Esophagus muscularis mucosa (tissue), 3 donors: ENCODE results near the gene AGAP3.

Experiments
- EP300 ChIP-seq: sonication (generic); formaldehyde crosslinking; IDR thresholded peaks from one replicate; pipeline ENCODE4 v1.6.1; 2017; ENCODE audit warnings: antibody characterized with exemption
- POLR2A ChIP-seq: fragments of 450-650 bp; IDR thresholded peaks from one replicate; pipeline ENCODE4 v1.6.1; 2017; ENCODE audit warnings: antibody characterized with exemption, moderate library complexity, mild to moderate bottlenecking, low read depth
- POLR2AphosphoS5 ChIP-seq, 2 donors: sonication (generic); formaldehyde crosslinking; IDR thresholded peaks; one replicate each; pipeline ENCODE4 v1.6.1; 2017; ENCODE audit warnings: antibody characterized with exemption in 2 of 2

DNA sequence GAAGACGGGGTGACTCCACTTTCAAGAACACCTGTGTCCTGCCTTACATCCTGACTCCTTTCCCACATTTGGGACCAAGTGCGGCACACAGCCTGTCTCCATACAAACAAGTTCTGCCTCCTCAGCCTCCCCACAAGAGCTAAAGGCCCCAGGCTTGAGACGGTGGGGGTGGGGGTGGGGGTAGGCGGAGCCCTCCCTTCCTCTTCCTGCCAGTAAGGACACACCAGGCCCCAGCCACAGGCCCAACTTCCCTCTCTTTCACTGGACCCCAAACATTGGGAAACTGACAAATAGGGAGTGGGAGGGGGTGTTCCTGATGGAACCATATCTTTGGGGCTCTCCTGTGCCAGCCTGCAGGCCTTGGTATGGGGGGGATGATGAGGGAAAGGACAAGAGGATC lies 33.2 kb upstream of the AGAP3 start:
- TF ChIP-seq EP300: no peak
- no peak for TF ChIP-seq POLR2AphosphoS5 (IDR thresholded peaks at IDR 0.05)
- no peak for TF ChIP-seq POLR2A
